SK-N-SH treated with all-trans-retinoic acid at 6 μM for 48 hours (cell line): ENCODE data around the gene SPATA3.

Source experiments
- ARNTL ChIP-seq: fragments of 450-650 bp; formaldehyde crosslinking; IDR thresholded peaks from 2 replicates; pipeline ENCODE4 v1.5.0; 2020; ENCODE audit warnings: low read depth, mild to moderate bottlenecking, moderate library complexity, borderline replicate concordance
- BACH2 ChIP-seq: fragments of 250-450 bp; sonication (Bioruptor Pico); IDR thresholded peaks from 2 replicates; pipeline ENCODE4 v1.9.0; 2021; ENCODE audit warnings: mild to moderate bottlenecking, borderline replicate concordance
- GLIS3 ChIP-seq: fragments of 250-450 bp; sonication (Bioruptor Pico); IDR thresholded peaks from 2 replicates; pipeline ENCODE4 v1.5.0; 2020; ENCODE audit warnings: mild to moderate bottlenecking, moderate library complexity
- OSR1 ChIP-seq: fragments of 250-450 bp; sonication (Bioruptor Pico); IDR thresholded peaks from 2 replicates; pipeline ENCODE4 v1.8.0; 2022; ENCODE audit warnings: moderate library complexity, mild to moderate bottlenecking, inconsistent platforms
- RARB ChIP-seq: fragments of 250-450 bp; sonication (Bioruptor Pico); IDR thresholded peaks from 2 replicates; pipeline ENCODE4 v1.8.0; 2021; ENCODE audit warnings: mild to moderate bottlenecking, moderate library complexity
- SNAI2 ChIP-seq: fragments of 250-450 bp; sonication (Bioruptor Pico); IDR thresholded peaks from 2 replicates; pipeline ENCODE4 v1.5.0; 2020; ENCODE audit warnings: mild to moderate bottlenecking, moderate library complexity
- TCF4 ChIP-seq: fragments of 250-450 bp; sonication (Bioruptor Pico); IDR thresholded peaks from 2 replicates; pipeline ENCODE4 v1.8.0; 2021; ENCODE audit warnings: mild to moderate bottlenecking, moderate library complexity, borderline replicate concordance
- ZNF565 ChIP-seq: fragments of 450-650 bp; formaldehyde crosslinking; conservative IDR thresholded peaks from 2 replicates; pipeline ENCODE4 v1.5.0; 2020; ENCODE audit warnings: low read depth, mild to moderate bottlenecking, moderate library complexity
- ZNF70 ChIP-seq: fragments of 450-650 bp; formaldehyde crosslinking; IDR thresholded peaks from 2 replicates; pipeline ENCODE4 v1.5.0; 2020; ENCODE audit warnings: mild to moderate bottlenecking, moderate library complexity
- TF ChIP-seq, protein P1 (sequence below): fragments of 250-450 bp; sonication (Bioruptor Pico); IDR thresholded peaks from 2 replicates; pipeline ENCODE4 v1.8.0; 2020; ENCODE audit warnings: mild to moderate bottlenecking, moderate library complexity, borderline replicate concordance
- TF ChIP-seq, protein P2 (sequence below): fragments of 250-450 bp; sonication (Bioruptor Pico); IDR thresholded peaks from 2 replicates; pipeline ENCODE4 v1.5.1; 2021; ENCODE audit warnings: mild to moderate bottlenecking, moderate library complexity

DNA sequence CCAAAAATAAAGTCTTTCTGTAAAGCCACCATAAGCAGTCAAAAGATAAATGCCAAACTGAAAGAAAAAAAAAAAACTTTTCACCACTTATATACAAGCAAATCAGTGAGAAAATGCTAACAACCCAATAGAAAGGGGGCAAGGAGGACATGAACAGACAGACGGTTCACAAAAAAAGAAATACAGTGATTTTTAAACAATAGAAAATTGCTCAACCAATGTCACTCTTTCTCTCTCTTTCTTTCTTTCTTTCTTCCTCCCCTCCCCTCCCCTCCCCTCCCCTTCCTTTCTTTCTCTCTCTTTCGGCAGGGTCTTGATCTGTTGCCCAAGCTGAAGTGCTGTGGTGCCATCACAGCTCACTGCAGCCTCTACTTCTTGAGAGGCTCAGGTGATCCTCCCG lies 28.8 kb upstream of the SPATA3 start:
- no peak for TF ChIP-seq ZNF70
- TF ChIP-seq OSR1: no peak
- no peak for TF ChIP-seq SNAI2
- TF ChIP-seq GLIS3 (CRISPR knock-in tag): no peak
- TF ChIP-seq ARNTL (CRISPR knock-in tag): no peak
- TF ChIP-seq ZNF565: no peak
- TF ChIP-seq BACH2 (CRISPR knock-in tag): no peak
- TF ChIP-seq, protein P1, sequence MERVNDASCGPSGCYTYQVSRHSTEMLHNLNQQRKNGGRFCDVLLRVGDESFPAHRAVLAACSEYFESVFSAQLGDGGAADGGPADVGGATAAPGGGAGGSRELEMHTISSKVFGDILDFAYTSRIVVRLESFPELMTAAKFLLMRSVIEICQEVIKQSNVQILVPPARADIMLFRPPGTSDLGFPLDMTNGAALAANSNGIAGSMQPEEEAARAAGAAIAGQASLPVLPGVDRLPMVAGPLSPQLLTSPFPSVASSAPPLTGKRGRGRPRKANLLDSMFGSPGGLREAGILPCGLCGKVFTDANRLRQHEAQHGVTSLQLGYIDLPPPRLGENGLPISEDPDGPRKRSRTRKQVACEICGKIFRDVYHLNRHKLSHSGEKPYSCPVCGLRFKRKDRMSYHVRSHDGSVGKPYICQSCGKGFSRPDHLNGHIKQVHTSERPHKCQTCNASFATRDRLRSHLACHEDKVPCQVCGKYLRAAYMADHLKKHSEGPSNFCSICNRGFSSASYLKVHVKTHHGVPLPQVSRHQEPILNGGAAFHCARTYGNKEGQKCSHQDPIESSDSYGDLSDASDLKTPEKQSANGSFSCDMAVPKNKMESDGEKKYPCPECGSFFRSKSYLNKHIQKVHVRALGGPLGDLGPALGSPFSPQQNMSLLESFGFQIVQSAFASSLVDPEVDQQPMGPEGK (CRISPR knock-in tag): no peak
- TF ChIP-seq, protein P2, sequence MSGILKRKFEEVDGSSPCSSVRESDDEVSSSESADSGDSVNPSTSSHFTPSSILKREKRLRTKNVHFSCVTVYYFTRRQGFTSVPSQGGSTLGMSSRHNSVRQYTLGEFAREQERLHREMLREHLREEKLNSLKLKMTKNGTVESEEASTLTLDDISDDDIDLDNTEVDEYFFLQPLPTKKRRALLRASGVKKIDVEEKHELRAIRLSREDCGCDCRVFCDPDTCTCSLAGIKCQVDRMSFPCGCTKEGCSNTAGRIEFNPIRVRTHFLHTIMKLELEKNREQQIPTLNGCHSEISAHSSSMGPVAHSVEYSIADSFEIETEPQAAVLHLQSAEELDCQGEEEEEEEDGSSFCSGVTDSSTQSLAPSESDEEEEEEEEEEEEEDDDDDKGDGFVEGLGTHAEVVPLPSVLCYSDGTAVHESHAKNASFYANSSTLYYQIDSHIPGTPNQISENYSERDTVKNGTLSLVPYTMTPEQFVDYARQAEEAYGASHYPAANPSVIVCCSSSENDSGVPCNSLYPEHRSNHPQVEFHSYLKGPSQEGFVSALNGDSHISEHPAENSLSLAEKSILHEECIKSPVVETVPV: no peak
- TF ChIP-seq RARB (CRISPR knock-in tag): no peak
- TF ChIP-seq TCF4 (CRISPR knock-in tag): no peak
